ENCODE data around the gene RAD9B.

The RAD9B gene

GRCh38 chr12:110534811-110535210 lies 32.7 kb downstream of the RAD9B start:
- peaks cover 18% of the 10 kb centered on the region for H3K4me1 ChIP-seq
- no peak overlapping the region for H3K4me2 ChIP-seq (ENCODE audit: low read length)
- H3K9ac ChIP-seq = no peak overlapping the region
- no peak overlapping the region for H3K4me3 ChIP-seq (ENCODE audit: low read depth, low read length)
- H3K27me3 ChIP-seq (ENCODE audit: control insufficient read depth, insufficient read depth, low read length) = no peaks in the 10 kb centered on the region
- no peak overlapping the region for H3K27ac ChIP-seq
- no peaks in the 10 kb centered on the region for H3K36me3 ChIP-seq (ENCODE audit: control insufficient read depth, insufficient read depth, low read length)
- H2AFZ ChIP-seq = no peak overlapping the region
- peaks cover 5% of the 10 kb centered on the region for H3K79me2 ChIP-seq
- H3K9me3 ChIP-seq (ENCODE audit: control insufficient read depth, low read length) = no peaks in the 10 kb centered on the region
- TF ChIP-seq CTCF (IDR thresholded peaks at IDR 0.05) = no peak

- Histone ChIP-seq H3K27ac (peak overlapping the region; percentile 79), H2AFZ (peak overlapping the region; percentile 31), H3K4me2 (ENCODE audit: low read length) (peak overlapping the region; percentile 50), H3K36me3 (ENCODE audit: control insufficient read depth, insufficient read depth, low read length) (no peaks in the 10 kb centered on the region), H3K79me2 (peaks cover 15% of the 10 kb centered on the region), H3K27me3 (ENCODE audit: control insufficient read depth, insufficient read depth, low read length) (no peaks in the 10 kb centered on the region), H3K4me3 (ENCODE audit: low read depth, low read length) (no peak overlapping the region), H3K9ac (no peak overlapping the region), H3K9me3 (ENCODE audit: control insufficient read depth, low read length) (no peaks in the 10 kb centered on the region), H3K4me1 (peaks cover 16% of the 10 kb centered on the region)
- no peak for TF ChIP-seq CTCF (IDR thresholded peaks at IDR 0.05)
Observed at GRCh38 chr12:110536834-110537604, 34.9 kb downstream of the RAD9B start.

GRCh38 chr12:110537605-110538409 lies 35.7 kb downstream of the RAD9B start:
- Histone ChIP-seq H3K4me1 (peaks cover 18% of the 10 kb centered on the region), H3K4me3 (ENCODE audit: low read depth, low read length) (no peak overlapping the region), H3K4me2 (ENCODE audit: low read length) (peak overlapping the region; percentile 50), H3K36me3 (ENCODE audit: control insufficient read depth, insufficient read depth, low read length) (no peaks in the 10 kb centered on the region), H3K27me3 (ENCODE audit: control insufficient read depth, insufficient read depth, low read length) (no peaks in the 10 kb centered on the region), H3K79me2 (peaks cover 12% of the 10 kb centered on the region), H3K9me3 (ENCODE audit: control insufficient read depth, low read length) (no peaks in the 10 kb centered on the region), H2AFZ (peak overlapping the region; percentile 31), H3K9ac (no peak overlapping the region), H3K27ac (peak overlapping the region; percentile 79)
- no peak for TF ChIP-seq CTCF (IDR thresholded peaks at IDR 0.05)

- H3K9ac ChIP-seq = no peak overlapping the region
- TF ChIP-seq CTCF (IDR thresholded peaks at IDR 0.05) = no peak
- no peaks in the 10 kb centered on the region for H3K9me3 ChIP-seq (ENCODE audit: control insufficient read depth, low read length)
- no peaks in the 10 kb centered on the region for H3K27me3 ChIP-seq (ENCODE audit: control insufficient read depth, insufficient read depth, low read length)
- no peak overlapping the region for H3K27ac ChIP-seq
- peaks cover 28% of the 10 kb centered on the region for H3K4me1 ChIP-seq
- no peak overlapping the region for H3K4me3 ChIP-seq (ENCODE audit: low read depth, low read length)
- no peak overlapping the region for H2AFZ ChIP-seq
- no peaks in the 10 kb centered on the region for H3K36me3 ChIP-seq (ENCODE audit: control insufficient read depth, insufficient read depth, low read length)
- peaks cover 12% of the 10 kb centered on the region for H3K79me2 ChIP-seq
- no peak overlapping the region for H3K4me2 ChIP-seq (ENCODE audit: low read length)
Observed at GRCh38 chr12:110538869-110539622, 36.9 kb downstream of the RAD9B start.
